Astrocyte of the cerebellum (primary cell): ENCODE measurements around the gene NSUN3.

Source experiments
- DNase-seq: peaks from one replicate; pipeline ENCODE4 v3.0.0-alpha.2; 2011; ENCODE audit warnings: low read depth
- H3K4me3 ChIP-seq: 2 replicates; pipeline ENCODE4 v1.5.1; 2011; ENCODE audit warnings: mild to moderate bottlenecking, low read depth, low read length, moderate library complexity
- in situ Hi-C: cut with HindIII; loops from 2 replicates; pipeline ENCODE4 v1.10.0; 2017; ENCODE audit warnings: low sequenced_read_pairs
- TF ChIP-seq, protein P1 (sequence below): IDR thresholded peaks from 2 replicates; pipeline ENCODE4 v1.5.1; 2012; ENCODE audit warnings: low read length, low read depth, moderate library complexity, mild to moderate bottlenecking; ENCODE audit errors: missing control alignments

Gene NSUN3

DNA sequence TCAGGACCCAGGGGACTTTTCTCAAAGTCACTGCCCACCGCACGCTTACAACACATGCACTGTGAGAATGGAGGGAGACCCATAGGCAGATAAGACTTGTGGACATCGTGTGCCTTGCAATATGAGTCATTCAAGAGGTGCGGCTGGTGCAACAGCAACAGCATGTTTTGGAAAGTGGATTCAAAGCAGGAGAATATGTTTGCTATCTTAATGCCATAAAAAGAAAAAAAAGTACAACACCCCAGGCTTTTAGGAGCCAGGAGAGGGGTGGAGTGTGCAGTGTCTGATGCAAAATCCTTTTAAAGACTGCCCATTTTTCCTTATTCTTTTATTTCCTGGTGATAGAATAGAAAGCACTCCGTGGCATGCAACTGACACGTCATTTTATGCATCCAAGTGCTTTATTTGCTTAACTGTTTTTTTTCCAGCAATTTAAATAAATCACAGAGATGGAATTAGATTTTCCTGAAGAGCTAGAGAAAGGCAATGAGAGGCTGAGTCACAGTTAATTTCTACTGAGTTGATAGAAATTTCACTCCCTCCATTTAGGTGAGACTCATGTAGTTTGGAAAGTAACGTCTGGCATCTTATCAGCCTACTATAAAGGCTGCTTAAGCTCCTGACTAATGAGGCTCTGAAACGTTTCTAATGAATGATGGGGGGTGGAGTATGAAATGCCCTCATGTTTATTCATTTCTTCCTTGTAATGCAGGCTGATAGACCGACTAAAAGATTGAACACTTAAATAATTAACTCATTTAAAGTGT, 96.4 kb downstream of the NSUN3 start:
- TF ChIP-seq, protein P1, sequence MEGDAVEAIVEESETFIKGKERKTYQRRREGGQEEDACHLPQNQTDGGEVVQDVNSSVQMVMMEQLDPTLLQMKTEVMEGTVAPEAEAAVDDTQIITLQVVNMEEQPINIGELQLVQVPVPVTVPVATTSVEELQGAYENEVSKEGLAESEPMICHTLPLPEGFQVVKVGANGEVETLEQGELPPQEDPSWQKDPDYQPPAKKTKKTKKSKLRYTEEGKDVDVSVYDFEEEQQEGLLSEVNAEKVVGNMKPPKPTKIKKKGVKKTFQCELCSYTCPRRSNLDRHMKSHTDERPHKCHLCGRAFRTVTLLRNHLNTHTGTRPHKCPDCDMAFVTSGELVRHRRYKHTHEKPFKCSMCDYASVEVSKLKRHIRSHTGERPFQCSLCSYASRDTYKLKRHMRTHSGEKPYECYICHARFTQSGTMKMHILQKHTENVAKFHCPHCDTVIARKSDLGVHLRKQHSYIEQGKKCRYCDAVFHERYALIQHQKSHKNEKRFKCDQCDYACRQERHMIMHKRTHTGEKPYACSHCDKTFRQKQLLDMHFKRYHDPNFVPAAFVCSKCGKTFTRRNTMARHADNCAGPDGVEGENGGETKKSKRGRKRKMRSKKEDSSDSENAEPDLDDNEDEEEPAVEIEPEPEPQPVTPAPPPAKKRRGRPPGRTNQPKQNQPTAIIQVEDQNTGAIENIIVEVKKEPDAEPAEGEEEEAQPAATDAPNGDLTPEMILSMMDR: no peak
- in situ Hi-C loops: no loop called here
- peak overlapping the region; percentile 16 for H3K4me3 ChIP-seq
- no peak for DNase-seq

DNA sequence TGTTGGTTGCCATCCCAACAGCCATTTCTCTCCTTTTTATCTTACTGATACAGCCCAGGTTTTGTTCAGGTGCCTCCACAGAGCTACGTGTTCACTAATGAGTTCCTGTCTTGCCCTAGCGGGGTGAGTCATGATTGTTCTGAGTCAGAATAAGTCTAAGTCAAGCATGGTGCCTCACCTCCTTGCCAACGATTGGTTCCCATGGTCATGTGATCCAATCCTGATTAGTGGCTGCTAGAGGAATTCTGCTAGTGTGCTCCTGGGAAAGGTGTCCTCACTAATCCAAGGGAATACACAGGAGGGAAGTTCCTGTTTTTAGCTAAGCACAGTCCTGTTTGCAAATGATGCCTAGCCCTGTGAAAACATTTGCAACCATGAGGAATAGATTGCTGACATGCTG, 99.8 kb downstream of the NSUN3 start:
- in situ Hi-C loops: no loop called here
- TF ChIP-seq, protein P1: no peak
- H3K4me3 ChIP-seq: no peak overlapping the region
- DNase-seq: no peak

DNA sequence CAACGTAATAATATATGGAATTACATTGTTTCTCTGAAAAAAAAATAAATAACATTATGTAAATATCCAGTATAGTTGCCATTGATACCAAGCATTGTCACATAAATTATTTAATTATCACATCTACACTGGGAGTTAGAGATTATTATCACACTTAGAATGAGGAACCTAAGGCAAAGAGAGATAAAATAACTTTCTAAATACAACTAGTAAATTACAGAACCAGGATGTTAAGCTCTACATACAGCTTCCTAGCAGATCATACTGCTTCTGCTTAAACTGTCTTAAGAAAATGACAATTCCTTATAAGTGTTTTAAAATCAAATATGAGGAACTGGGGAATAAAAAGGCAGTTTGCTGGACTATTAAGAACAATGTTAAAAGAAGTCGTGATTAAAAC, 104.5 kb downstream of the NSUN3 start:
- in situ Hi-C loops: no loop called here
- TF ChIP-seq, protein P1: no peak
- no peak for DNase-seq
- H3K4me3 ChIP-seq: no peak overlapping the region

DNA sequence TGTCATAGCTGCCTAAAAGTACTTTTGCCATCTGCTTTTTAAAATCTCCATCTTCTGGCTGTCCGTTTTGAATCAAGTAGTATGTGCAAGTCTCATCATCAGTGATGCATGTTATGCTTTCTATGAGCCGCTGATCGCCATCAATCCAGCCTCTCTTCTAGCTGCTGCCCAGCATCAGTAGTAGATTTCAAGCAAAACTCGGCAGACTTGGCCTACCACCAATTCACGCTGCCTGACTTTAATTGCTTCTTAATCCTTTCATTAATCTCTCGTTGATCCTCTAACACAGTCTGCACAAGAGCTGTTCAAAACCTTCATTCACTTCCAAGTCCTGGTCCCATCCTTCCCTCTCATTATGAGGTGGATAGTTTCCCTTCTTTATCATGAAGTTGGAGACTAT, 104.9 kb downstream of the NSUN3 start:
- DNase-seq: no peak
- TF ChIP-seq, protein P1: no peak
- H3K4me3 ChIP-seq: no peak overlapping the region
- in situ Hi-C loops: no loop called here

DNA sequence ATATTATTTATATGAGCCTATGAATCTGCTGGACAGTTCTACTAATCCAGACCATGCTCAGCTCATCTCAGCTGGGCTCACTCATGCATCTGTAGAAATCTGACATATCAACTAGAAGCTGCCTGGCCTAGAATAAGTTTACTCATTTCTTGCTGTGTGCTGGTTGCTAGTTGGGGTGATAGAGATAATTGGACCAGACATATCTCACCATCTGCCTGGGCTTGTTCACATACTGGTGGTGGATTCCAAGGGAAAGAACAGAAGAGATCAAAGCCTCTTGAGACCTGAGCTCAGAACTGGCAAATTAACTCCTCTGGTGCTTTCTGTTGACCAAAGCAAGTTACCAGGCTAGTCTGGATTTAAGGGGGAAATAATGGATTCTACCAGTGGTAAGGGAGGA, 109.1 kb downstream of the NSUN3 start:
- DNase-seq: no peak
- TF ChIP-seq, protein P1: no peak
- in situ Hi-C loops: no loop called here

DNA sequence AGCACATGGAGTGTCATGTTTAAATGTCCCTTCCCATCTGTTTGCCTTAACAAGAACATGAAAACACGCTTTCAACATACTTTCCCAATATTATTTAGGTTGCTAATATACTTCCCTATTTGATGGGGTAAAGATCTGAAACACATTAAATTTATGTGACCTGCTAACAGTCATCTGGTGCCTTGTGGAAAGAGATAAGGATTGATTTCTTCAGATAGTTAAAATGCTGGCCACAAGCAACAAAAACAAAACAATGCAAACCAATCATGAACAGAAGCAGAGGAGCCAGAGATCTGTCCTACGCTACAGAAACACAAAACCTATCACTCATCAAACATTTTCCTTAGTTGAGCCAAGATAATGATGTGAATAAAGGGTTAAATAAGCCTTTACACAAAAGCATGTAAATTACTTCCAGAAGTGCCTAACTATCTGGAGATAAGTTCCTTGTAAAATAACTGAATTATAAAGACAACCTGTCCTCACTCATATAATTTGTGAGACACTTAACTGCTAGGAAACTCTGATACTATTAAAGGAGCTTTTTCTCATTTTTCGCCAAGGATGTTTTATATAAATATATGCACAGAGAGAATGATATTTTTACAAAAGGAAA, 109.9 kb downstream of the NSUN3 start:
- in situ Hi-C loops: no loop called here
- H3K4me3 ChIP-seq: no peak overlapping the region
- no peak for DNase-seq
- TF ChIP-seq, protein P1: no peak

More for the DNA sequence above, 109.1 kb downstream of the NSUN3 start:
- H3K4me3 ChIP-seq: no peak overlapping the region
